Neural cell (in vitro differentiated cells): ENCODE measurements around the gene ACTRT2. TPM values are rescaled to one million over a fixed set of nuclear protein-coding genes. Genes with fewer than 3 reads are reported as not detected.

ENCODE experiments used
- H2AFZ ChIP-seq: fragments of 200-600, 300-800 bp; sonication (generic), shearing (Covaris generic); 2 replicates; pipeline ENCODE4 v1.6.0; 2014; ENCODE audit warnings: low read depth, mild to moderate bottlenecking, antibody characterized with exemption, low read length, moderate library complexity
- H3F3A ChIP-seq: fragments of 200-600 bp; shearing (Covaris generic); 2 replicates; pipeline ENCODE4 v1.6.1; 2016; ENCODE audit warnings: mild to moderate bottlenecking, moderate library complexity, mixed read lengths, antibody characterized with exemption, low read length; ENCODE audit not compliant: insufficient read depth, poor library complexity, severe bottlenecking
- H3K27ac ChIP-seq: fragments of 200-600, 300-800 bp; sonication (generic), shearing (Covaris generic); 2 replicates; pipeline ENCODE4 v1.5.1; 2014; ENCODE audit warnings: mild to moderate bottlenecking, low read length, moderate library complexity
- H3K27me3 ChIP-seq: fragments of 300-800, 200-600 bp; sonication (generic), shearing (Covaris generic); 2 replicates; pipeline ENCODE4 v1.6.0; 2014; ENCODE audit warnings: mild to moderate bottlenecking, low read depth, low read length, moderate library complexity; ENCODE audit not compliant: insufficient read depth
- H3K36me3 ChIP-seq: fragments of 300-800, 200-600 bp; sonication (generic), shearing (Covaris generic); 2 replicates; pipeline ENCODE4 v1.5.1; 2014; ENCODE audit warnings: mild to moderate bottlenecking, antibody characterized with exemption, low read length, moderate library complexity; ENCODE audit not compliant: insufficient read depth
- H3K4me2 ChIP-seq: fragments of 300-800, 200-600 bp; sonication (generic), shearing (Covaris generic); 2 replicates; pipeline ENCODE4 v1.6.0; 2014; ENCODE audit warnings: mild to moderate bottlenecking, low read length
- H3K4me3 ChIP-seq: fragments of 300-800, 200-600 bp; sonication (generic), shearing (Covaris generic); 2 replicates; pipeline ENCODE4 v1.5.1; 2014; ENCODE audit warnings: mild to moderate bottlenecking, low read length, moderate library complexity
- H3K79me2 ChIP-seq: fragments of 200-600 bp; shearing (Covaris generic); replicated peaks from 2 replicates; pipeline ENCODE4 v1.6.0; 2014; ENCODE audit warnings: mild to moderate bottlenecking, low read length, moderate library complexity; ENCODE audit not compliant: insufficient read depth
- H3K9ac ChIP-seq: fragments of 300-800, 200-600 bp; sonication (generic), shearing (Covaris generic); 2 replicates; pipeline ENCODE4 v1.6.1; 2016; ENCODE audit warnings: mild to moderate bottlenecking, low read length, mixed read lengths
- H3K9me2 ChIP-seq: fragments of 200-600 bp; shearing (Covaris generic); 2 replicates; pipeline ENCODE4 v1.6.1; 2016; ENCODE audit warnings: mild to moderate bottlenecking, low read length, mixed read lengths; ENCODE audit not compliant: insufficient read depth
- H3K9me3 ChIP-seq: fragments of 200-600, 300-800 bp; sonication (generic), shearing (Covaris generic); 2 replicates; pipeline ENCODE4 v1.6.1; 2016; ENCODE audit warnings: mild to moderate bottlenecking, mixed run types, low read length, moderate library complexity, mixed read lengths
- H4K20me1 ChIP-seq: fragments of 200-600 bp; shearing (Covaris generic); 2 replicates; pipeline ENCODE4 v1.6.1; 2016; ENCODE audit warnings: mild to moderate bottlenecking, mixed run types; ENCODE audit not compliant: insufficient read depth
- EP300 ChIP-seq: fragments of 450-650 bp; conservative IDR thresholded peaks from 2 replicates; pipeline ENCODE4 v1.6.1; 2014; ENCODE audit warnings: antibody characterized with exemption, mild to moderate bottlenecking, moderate library complexity; ENCODE audit not compliant: poor library complexity, severe bottlenecking
- EZH2 ChIP-seq: fragments of 200-600, 300-800 bp; shearing (Covaris generic), sonication (generic); IDR thresholded peaks from 2 replicates; pipeline ENCODE4 v1.6.1; 2014; ENCODE audit warnings: antibody characterized with exemption, low read length, borderline replicate concordance, mild to moderate bottlenecking; ENCODE audit not compliant: insufficient read depth, poor library complexity, severe bottlenecking
- MXI1 ChIP-seq: fragments of 450-650 bp; conservative IDR thresholded peaks from 2 replicates; pipeline ENCODE4 v1.6.1; 2014; ENCODE audit warnings: antibody characterized with exemption, mild to moderate bottlenecking; ENCODE audit not compliant: poor library complexity, severe bottlenecking
- POLR2AphosphoS5 ChIP-seq: IDR thresholded peaks from 2 replicates; pipeline ENCODE4 v1.6.1; 2012
- RAD21 ChIP-seq: fragments of 450-650 bp; conservative IDR thresholded peaks from 2 replicates; pipeline ENCODE4 v1.6.1; 2014; ENCODE audit warnings: antibody characterized with exemption, mild to moderate bottlenecking, moderate library complexity
- SMC3 ChIP-seq: fragments of 450-650 bp; conservative IDR thresholded peaks from 2 replicates; pipeline ENCODE4 v1.6.1; 2014; ENCODE audit warnings: antibody characterized with exemption, mild to moderate bottlenecking, moderate library complexity; ENCODE audit not compliant: poor library complexity
- TAF1 ChIP-seq: IDR thresholded peaks from 2 replicates; pipeline ENCODE4 v1.6.1; 2012; ENCODE audit warnings: low read depth
- polyA plus RNA-seq: library from polyadenylated mRNA; depleted of rRNA; stranded (reverse); fragments of >200 nt; gene quantifications from 2 replicates; pipeline ENCODE4 v1.2.3, GENCODE V29; 2014
- TF ChIP-seq, protein P1 (sequence below): IDR thresholded peaks from 2 replicates; pipeline ENCODE4 v1.6.1; 2012; ENCODE audit warnings: borderline replicate concordance
- TF ChIP-seq, protein P2 (sequence below): fragments of 450-650 bp; IDR thresholded peaks from 2 replicates; pipeline ENCODE4 v1.5.1; 2014; ENCODE audit warnings: antibody characterized with exemption, mild to moderate bottlenecking, moderate library complexity; ENCODE audit not compliant: poor library complexity, severe bottlenecking

Gene ACTRT2
- polyA plus RNA-seq, 1 donor from 2014 or later: not detected

DNA sequence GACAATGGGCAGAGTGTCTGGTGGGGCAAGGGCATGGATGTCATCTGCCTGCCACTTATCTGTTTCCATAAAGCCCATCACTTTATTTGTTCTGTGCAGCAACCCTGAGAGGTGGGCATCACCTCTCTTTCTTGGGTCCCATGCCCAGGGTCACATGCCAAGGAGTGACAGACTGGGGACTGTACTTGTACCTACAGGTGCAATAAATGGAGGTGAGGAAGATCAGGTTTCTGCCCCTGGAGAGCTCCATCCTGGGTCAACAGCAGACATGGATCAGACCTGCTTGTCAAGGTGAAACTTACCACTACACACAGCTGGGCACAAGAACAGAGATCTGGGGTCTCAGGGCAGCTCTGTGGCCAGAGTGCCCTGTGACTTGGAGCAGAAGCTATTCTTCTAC is 29.3 kb downstream of the ACTRT2 start:
- H4K20me1 ChIP-seq: no peaks in the 10 kb centered on the region
- no peak overlapping the region for H3K4me3 ChIP-seq
- no peaks in the 10 kb centered on the region for H3K9me3 ChIP-seq
- H3K79me2 ChIP-seq: no peaks in the 10 kb centered on the region
- H3K9me2 ChIP-seq: no peaks in the 10 kb centered on the region
- no peak overlapping the region for H3K9ac ChIP-seq
- no peaks in the 10 kb centered on the region for H3K36me3 ChIP-seq
- H2AFZ ChIP-seq: no peak overlapping the region
- no peak overlapping the region for H3K4me2 ChIP-seq
- no peak overlapping the region for H3K27ac ChIP-seq
- no peaks in the 10 kb centered on the region for H3F3A ChIP-seq
- no peak for TF ChIP-seq RAD21
- TF ChIP-seq, protein P1, sequence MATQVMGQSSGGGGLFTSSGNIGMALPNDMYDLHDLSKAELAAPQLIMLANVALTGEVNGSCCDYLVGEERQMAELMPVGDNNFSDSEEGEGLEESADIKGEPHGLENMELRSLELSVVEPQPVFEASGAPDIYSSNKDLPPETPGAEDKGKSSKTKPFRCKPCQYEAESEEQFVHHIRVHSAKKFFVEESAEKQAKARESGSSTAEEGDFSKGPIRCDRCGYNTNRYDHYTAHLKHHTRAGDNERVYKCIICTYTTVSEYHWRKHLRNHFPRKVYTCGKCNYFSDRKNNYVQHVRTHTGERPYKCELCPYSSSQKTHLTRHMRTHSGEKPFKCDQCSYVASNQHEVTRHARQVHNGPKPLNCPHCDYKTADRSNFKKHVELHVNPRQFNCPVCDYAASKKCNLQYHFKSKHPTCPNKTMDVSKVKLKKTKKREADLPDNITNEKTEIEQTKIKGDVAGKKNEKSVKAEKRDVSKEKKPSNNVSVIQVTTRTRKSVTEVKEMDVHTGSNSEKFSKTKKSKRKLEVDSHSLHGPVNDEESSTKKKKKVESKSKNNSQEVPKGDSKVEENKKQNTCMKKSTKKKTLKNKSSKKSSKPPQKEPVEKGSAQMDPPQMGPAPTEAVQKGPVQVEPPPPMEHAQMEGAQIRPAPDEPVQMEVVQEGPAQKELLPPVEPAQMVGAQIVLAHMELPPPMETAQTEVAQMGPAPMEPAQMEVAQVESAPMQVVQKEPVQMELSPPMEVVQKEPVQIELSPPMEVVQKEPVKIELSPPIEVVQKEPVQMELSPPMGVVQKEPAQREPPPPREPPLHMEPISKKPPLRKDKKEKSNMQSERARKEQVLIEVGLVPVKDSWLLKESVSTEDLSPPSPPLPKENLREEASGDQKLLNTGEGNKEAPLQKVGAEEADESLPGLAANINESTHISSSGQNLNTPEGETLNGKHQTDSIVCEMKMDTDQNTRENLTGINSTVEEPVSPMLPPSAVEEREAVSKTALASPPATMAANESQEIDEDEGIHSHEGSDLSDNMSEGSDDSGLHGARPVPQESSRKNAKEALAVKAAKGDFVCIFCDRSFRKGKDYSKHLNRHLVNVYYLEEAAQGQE: no peak
- TF ChIP-seq SMC3: no peak
- TF ChIP-seq EP300: no peak
- TF ChIP-seq MXI1: no peak
- peaks cover 2% of the 10 kb centered on the region for H3K27me3 ChIP-seq

DNA sequence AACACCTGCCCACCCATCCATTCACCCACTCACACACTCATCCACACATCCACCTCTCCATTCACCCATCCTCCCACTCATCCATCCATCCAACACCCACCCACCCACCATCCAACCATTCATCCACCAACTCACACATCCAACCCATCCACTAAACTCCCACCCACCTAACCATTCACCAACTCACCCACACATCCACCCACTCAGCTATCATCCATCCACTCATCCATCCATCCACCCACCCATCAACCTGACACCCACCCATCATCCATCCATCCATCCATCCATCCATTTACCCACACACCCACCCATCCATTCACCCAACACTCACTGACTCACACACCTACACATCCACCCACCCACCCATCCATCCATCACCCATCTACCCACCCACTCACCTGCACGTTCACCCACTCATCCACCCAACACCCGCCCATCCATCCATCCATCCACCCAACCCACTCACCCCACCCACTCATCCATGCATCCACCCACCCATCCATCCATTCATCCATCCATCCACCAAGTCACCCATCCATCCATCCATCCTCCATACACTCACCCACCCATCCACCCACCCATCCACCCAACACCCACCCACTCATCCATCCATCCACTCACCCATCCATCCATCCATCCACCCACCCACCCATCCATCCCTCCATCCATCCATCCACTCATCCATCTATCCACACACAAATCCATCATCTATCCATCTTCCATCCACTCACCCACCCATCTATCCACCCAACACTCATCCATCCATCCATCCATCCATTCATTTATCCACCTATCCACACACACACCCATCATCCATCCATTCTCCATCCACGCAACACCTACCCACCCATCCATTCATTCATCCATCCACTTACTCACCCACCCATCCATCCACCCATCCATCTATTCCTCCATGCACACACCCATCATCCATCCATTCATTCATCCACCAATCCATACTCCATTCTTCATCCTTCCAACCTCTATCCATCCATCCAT is 30.3 kb downstream of the ACTRT2 start:
- H3K9me3 ChIP-seq: no peaks in the 10 kb centered on the region
- no peak overlapping the region for H3K9ac ChIP-seq
- H3K9me2 ChIP-seq: no peaks in the 10 kb centered on the region
- H3K4me3 ChIP-seq: no peak overlapping the region
- no peak overlapping the region for H2AFZ ChIP-seq
- no peak overlapping the region for H3K4me2 ChIP-seq
- H3K27me3 ChIP-seq: peaks cover 2% of the 10 kb centered on the region
- H3K36me3 ChIP-seq: no peaks in the 10 kb centered on the region
- H4K20me1 ChIP-seq: no peaks in the 10 kb centered on the region
- H3F3A ChIP-seq: no peaks in the 10 kb centered on the region
- no peak for TF ChIP-seq EP300
- TF ChIP-seq SMC3: no peak
- no peak for TF ChIP-seq RAD21
- TF ChIP-seq TAF1: no peak
- no peak for TF ChIP-seq POLR2AphosphoS5
- no peak for TF ChIP-seq EZH2
- no peak for TF ChIP-seq MXI1
- TF ChIP-seq, protein P1: no peak
- TF ChIP-seq, protein P2, sequence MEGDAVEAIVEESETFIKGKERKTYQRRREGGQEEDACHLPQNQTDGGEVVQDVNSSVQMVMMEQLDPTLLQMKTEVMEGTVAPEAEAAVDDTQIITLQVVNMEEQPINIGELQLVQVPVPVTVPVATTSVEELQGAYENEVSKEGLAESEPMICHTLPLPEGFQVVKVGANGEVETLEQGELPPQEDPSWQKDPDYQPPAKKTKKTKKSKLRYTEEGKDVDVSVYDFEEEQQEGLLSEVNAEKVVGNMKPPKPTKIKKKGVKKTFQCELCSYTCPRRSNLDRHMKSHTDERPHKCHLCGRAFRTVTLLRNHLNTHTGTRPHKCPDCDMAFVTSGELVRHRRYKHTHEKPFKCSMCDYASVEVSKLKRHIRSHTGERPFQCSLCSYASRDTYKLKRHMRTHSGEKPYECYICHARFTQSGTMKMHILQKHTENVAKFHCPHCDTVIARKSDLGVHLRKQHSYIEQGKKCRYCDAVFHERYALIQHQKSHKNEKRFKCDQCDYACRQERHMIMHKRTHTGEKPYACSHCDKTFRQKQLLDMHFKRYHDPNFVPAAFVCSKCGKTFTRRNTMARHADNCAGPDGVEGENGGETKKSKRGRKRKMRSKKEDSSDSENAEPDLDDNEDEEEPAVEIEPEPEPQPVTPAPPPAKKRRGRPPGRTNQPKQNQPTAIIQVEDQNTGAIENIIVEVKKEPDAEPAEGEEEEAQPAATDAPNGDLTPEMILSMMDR: no peak
- no peaks in the 10 kb centered on the region for H3K79me2 ChIP-seq
- no peak overlapping the region for H3K27ac ChIP-seq
